ENCODE data around the gene MAPKBP1. TPM values are rescaled to one million over a fixed set of nuclear protein-coding genes. Genes with fewer than 3 reads are reported as not detected.

Gene MAPKBP1
- total RNA-seq, 1 experiment from 2014 or later, result 13.7 TPM

- H3K79me2 ChIP-seq (ENCODE audit: insufficient read depth, low read length), result no peaks in the 10 kb centered on the region
- no peaks in the 10 kb centered on the region for H3K79me1 ChIP-seq (ENCODE audit: insufficient read depth, low read depth, low read length, poor library complexity, severe bottlenecking)
- no peak overlapping the region for H4K8ac ChIP-seq (replicated peaks; ENCODE audit: insufficient read length, low read depth, low read length)
- H2BK120ac ChIP-seq (ENCODE audit: low read depth, low read length, poor library complexity, severe bottlenecking), result no peak overlapping the region
- no peak overlapping the region for H4K5ac ChIP-seq (ENCODE audit: insufficient read length, low read depth, low read length)
- no peak for DNase-seq
- WGBS (ENCODE audit: extremely low coverage, insufficient read length, low lambda C conversion rate), result no CpG with 5 or more reads among the region's 5 CpGs
- no peaks in the 10 kb centered on the region for H3K9me3 ChIP-seq (ENCODE audit: control insufficient read depth, low read depth, low read length)
- peaks cover 0 to 5% of the 10 kb centered on the region in 2 experiments; a peak in 2 of 4 replicates for H3K4me1 Mint-ChIP-seq
- H3K27ac ChIP-seq (ENCODE audit: insufficient read length, low read depth, low read length), result no peak overlapping the region
- no peak overlapping the region for H3K14ac ChIP-seq (ENCODE audit: insufficient read depth, low read length)
- no peaks in the 10 kb centered on the region for H3K23me2 ChIP-seq (ENCODE audit: insufficient read length, low read depth, low read length, poor library complexity, severe bottlenecking)
- no peak overlapping the region for H3T11ph ChIP-seq (ENCODE audit: low read length)
- H3K9ac ChIP-seq (ENCODE audit: extremely low read depth, insufficient read length, low read length), result no peak overlapping the region
- H3K9me3 Mint-ChIP-seq, result no peaks in the 10 kb centered on the region
- peaks cover 3 to 12% (median 3%) of the 10 kb centered on the region in 3 experiments; a peak in 5 of 7 replicates for H3K36me3 Mint-ChIP-seq (ENCODE audit: insufficient read depth in 1 of 3, low read depth in 3 of 3)
- H2BK15ac ChIP-seq (ENCODE audit: low read depth, low read length), result no peak overlapping the region
- no peak overlapping the region for H3K56ac ChIP-seq (ENCODE audit: insufficient read length, low read depth, low read length)
- no peaks in the 10 kb centered on the region for H4K20me1 ChIP-seq (ENCODE audit: control insufficient read depth, insufficient read depth, insufficient read length)
- H3K18ac ChIP-seq (ENCODE audit: insufficient read length, low read depth, low read length), result no peak overlapping the region
- H3K4me2 ChIP-seq (ENCODE audit: insufficient read depth, insufficient read length, low read length), result no peak overlapping the region
- TF ChIP-seq CTCF (conservative IDR thresholded peaks at IDR 0.05), result no peak
- H3K4me1 ChIP-seq (ENCODE audit: insufficient read depth, low read length), result no peaks in the 10 kb centered on the region
- no peak overlapping the region for H3K27ac Mint-ChIP-seq
- no peak overlapping the region for H2BK5ac ChIP-seq (ENCODE audit: insufficient read length, low read length)
- H2BK20ac ChIP-seq (ENCODE audit: low read depth, low read length, poor library complexity, severe bottlenecking), result no peak overlapping the region
- H2AFZ ChIP-seq (ENCODE audit: low read length), result no peak overlapping the region
- H3K4me3 Mint-ChIP-seq, result no peak overlapping the region
- H3K4ac ChIP-seq (ENCODE audit: low read depth, low read length), result no peak overlapping the region
- no peaks in the 10 kb centered on the region for H3K27me3 ChIP-seq (ENCODE audit: insufficient read depth, low read length)
- no peak overlapping the region for H3K23ac ChIP-seq (ENCODE audit: insufficient read length, low read depth, low read length)
- H2AK5ac ChIP-seq (ENCODE audit: insufficient read length, low read length), result no peak overlapping the region
- H4K91ac ChIP-seq (ENCODE audit: insufficient read length, low read depth, low read length), result no peak overlapping the region
- no peaks in the 10 kb centered on the region for H3K27me3 Mint-ChIP-seq (ENCODE audit: low read depth)
- no peak overlapping the region for H2BK12ac ChIP-seq (ENCODE audit: insufficient read length, low read depth, low read length)
Observed at GRCh38 chr15:41814534-41814933, 40.2 kb downstream of the MAPKBP1 start.
